KMS-11 (cell line): ENCODE measurements around the gene KCNJ4.

Experiments
- H2AFZ ChIP-seq: fragments of 200-600 bp; sonication (generic); 2 replicates; pipeline ENCODE4 v1.6.1; 2016; ENCODE audit warnings: antibody characterized with exemption, mixed run types, low read depth
- H3K27ac ChIP-seq: fragments of 200-600 bp; sonication (generic); 2 replicates; pipeline ENCODE4 v1.6.1; 2016; ENCODE audit warnings: mild to moderate bottlenecking, mixed run types
- H3K27me3 ChIP-seq: fragments of 200-600 bp; sonication (generic); 2 replicates; pipeline ENCODE4 v1.6.1; 2017; ENCODE audit warnings: mild to moderate bottlenecking, low read depth, mixed run types, moderate library complexity; ENCODE audit not compliant: insufficient read depth
- H3K36me3 ChIP-seq: fragments of 200-600 bp; sonication (generic); 2 replicates; pipeline ENCODE4 v1.6.1; 2017; ENCODE audit warnings: mild to moderate bottlenecking, mixed run types; ENCODE audit not compliant: insufficient read depth
- H3K4me1 ChIP-seq: fragments of 200-600 bp; sonication (generic); 2 replicates; pipeline ENCODE4 v1.6.1; 2016; ENCODE audit warnings: mild to moderate bottlenecking, low read depth, mixed run types; ENCODE audit not compliant: poor library complexity, severe bottlenecking
- H3K4me2 ChIP-seq: fragments of 200-600 bp; sonication (generic); 2 replicates; pipeline ENCODE4 v1.7.0; 2016; ENCODE audit warnings: mild to moderate bottlenecking, mixed run types
- H3K4me3 ChIP-seq: fragments of 200-600 bp; sonication (generic); IDR thresholded peaks from 2 replicates; pipeline ENCODE4 v1.6.1; 2017; ENCODE audit warnings: low read depth, low read length, mixed read lengths; ENCODE audit not compliant: insufficient read depth
- H3K79me2 ChIP-seq: fragments of 200-600 bp; sonication (generic); 2 replicates; pipeline ENCODE4 v1.6.1; 2016; ENCODE audit warnings: low read depth, mixed run types; ENCODE audit not compliant: insufficient read depth
- H3K9ac ChIP-seq: fragments of 200-600 bp; sonication (generic); 2 replicates; pipeline ENCODE4 v1.6.1; 2016; ENCODE audit warnings: mild to moderate bottlenecking, mixed run types
- H4K20me1 ChIP-seq: fragments of 200-600 bp; sonication (generic); 2 replicates; pipeline ENCODE4 v1.6.1; 2016; ENCODE audit warnings: mild to moderate bottlenecking, mixed run types; ENCODE audit not compliant: insufficient read depth
- TF ChIP-seq, protein P1 (sequence below): fragments of 200-600 bp; sonication (generic); conservative IDR thresholded peaks from 2 replicates; pipeline ENCODE4 v1.6.1; 2017; ENCODE audit warnings: low read depth, mild to moderate bottlenecking, antibody characterized with exemption, low read length, moderate library complexity, mixed read lengths

Gene KCNJ4

DNA sequence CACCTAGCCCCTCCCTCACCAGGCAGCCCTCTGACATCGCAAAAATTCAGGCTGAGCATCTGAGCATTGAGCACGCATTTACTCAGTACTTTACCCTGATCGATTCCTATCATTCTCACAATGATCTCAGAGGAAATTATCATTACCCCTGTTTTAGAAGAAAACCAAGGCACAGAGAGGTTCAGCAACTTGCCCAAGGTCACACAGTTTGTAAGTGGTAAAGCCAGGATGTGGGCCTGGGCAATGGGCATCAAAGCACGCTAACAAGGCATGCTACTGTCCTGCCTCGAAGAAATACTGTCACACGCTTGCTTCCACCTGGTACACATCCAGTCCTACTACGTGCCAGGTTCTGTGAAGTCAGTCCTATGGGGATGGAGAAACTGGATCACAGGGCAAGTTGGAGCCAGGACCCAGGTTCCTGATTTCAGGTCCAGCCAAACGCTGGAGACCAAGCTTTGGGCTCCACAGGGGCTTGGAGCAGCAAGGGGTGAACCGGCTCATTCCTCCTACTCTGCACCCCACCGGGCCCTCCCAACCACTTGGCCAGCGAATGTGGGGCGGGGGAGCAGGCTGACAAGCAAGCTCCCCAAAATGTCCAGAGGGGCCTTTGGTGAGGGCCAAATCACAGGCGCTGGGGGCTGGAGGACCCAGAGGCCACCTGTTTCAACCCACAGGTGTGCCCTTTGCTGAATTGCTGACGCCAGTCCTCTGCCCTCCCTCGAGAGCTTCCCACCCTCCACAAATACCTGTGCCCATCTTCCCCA, 18.2 kb downstream of the KCNJ4 start:
- Histone ChIP-seq H3K36me3 (no peaks in the 10 kb centered on the region), H2AFZ (no peak overlapping the region), H3K4me1 (no peaks in the 10 kb centered on the region), H3K27me3 (no peaks in the 10 kb centered on the region; the same call in 1 of the 2 replicates), H3K79me2 (no peaks in the 10 kb centered on the region), H4K20me1 (no peaks in the 10 kb centered on the region), H3K27ac (no peak overlapping the region), H3K9ac (no peak overlapping the region), H3K4me3 (no peak overlapping the region), H3K4me2 (no peak overlapping the region)
- TF ChIP-seq, protein P1, sequence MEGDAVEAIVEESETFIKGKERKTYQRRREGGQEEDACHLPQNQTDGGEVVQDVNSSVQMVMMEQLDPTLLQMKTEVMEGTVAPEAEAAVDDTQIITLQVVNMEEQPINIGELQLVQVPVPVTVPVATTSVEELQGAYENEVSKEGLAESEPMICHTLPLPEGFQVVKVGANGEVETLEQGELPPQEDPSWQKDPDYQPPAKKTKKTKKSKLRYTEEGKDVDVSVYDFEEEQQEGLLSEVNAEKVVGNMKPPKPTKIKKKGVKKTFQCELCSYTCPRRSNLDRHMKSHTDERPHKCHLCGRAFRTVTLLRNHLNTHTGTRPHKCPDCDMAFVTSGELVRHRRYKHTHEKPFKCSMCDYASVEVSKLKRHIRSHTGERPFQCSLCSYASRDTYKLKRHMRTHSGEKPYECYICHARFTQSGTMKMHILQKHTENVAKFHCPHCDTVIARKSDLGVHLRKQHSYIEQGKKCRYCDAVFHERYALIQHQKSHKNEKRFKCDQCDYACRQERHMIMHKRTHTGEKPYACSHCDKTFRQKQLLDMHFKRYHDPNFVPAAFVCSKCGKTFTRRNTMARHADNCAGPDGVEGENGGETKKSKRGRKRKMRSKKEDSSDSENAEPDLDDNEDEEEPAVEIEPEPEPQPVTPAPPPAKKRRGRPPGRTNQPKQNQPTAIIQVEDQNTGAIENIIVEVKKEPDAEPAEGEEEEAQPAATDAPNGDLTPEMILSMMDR: no peak

DNA sequence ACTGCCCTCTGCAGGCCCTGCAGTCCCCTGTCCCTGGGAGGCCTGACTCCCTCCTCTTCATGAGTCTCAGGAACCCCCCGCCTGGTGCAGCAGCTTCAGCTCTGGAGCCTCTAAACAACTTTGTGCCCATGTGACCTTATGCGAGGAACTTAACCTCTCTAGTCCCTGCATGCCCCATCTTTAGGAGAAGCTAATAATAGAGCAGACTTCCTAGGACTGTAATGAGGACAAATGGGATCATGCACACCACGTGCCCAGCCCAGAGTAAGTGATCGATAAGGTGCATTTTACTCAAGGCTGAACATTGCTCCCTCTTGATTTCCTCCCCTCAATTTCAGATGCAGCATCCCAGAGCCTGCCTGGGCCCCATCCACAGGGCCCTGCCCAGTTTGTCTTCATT, 19.0 kb downstream of the KCNJ4 start:
- Histone ChIP-seq H3K27me3 (no peaks in the 10 kb centered on the region; the same call in 1 of the 2 replicates), H3K4me1 (no peaks in the 10 kb centered on the region), H3K9ac (no peak overlapping the region), H4K20me1 (no peaks in the 10 kb centered on the region), H3K4me2 (no peak overlapping the region), H3K27ac (no peak overlapping the region), H3K36me3 (no peaks in the 10 kb centered on the region), H3K79me2 (no peaks in the 10 kb centered on the region), H3K4me3 (no peak overlapping the region), H2AFZ (no peak overlapping the region)
- TF ChIP-seq, protein P1: no peak

DNA sequence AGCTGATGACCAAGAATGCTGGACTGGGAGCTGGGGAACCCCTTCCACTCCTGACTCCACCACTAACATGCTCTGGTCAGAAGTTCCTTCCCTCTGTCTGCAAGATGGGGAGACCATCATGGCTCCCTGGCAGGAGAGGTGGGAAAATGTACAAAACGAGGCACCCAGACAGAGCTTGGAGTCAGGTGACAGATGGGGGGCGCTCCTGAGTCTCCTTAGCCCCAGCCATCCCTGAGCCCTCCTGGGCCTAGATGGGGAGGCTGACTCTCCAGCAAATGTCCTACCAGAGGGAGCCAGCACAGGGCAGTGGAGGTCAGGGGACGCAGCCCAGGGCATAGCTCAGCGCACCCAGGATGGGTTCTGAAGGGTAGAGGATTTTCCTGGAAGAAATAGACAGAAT, 20.0 kb downstream of the KCNJ4 start:
- Histone ChIP-seq H4K20me1 (no peaks in the 10 kb centered on the region), H3K9ac (no peak overlapping the region), H3K27me3 (no peaks in the 10 kb centered on the region), H3K36me3 (no peaks in the 10 kb centered on the region), H3K4me2 (no peak overlapping the region), H2AFZ (no peak overlapping the region), H3K4me3 (no peak overlapping the region), H3K4me1 (no peaks in the 10 kb centered on the region), H3K79me2 (no peaks in the 10 kb centered on the region), H3K27ac (no peak overlapping the region)
- TF ChIP-seq, protein P1: peak; percentile 23; the same call in 1 of the 2 replicates

DNA sequence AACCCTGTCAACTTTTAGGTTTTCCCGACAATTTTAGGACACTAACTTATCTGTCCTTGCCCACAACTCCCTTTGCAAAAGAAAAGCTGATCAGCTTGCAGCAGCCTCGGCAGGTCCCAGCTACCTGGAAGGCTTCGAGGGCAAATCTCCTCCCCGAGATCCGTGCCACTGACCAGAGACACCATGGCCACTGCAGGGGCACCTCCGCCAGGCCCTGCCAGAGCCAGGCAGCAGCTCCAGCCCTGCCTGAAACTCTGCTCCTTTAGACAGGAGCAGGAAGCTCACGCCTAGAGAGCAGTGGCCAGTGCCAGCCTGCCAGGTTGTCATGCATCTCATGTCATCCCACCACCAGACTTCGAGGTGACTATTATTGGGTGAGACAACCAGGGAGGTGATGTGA, 21.1 kb downstream of the KCNJ4 start:
- TF ChIP-seq, protein P1: no peak
- H3K27ac ChIP-seq: no peak overlapping the region
- no peaks in the 10 kb centered on the region for H3K36me3 ChIP-seq
- H3K4me3 ChIP-seq: no peak overlapping the region
- H4K20me1 ChIP-seq: no peaks in the 10 kb centered on the region
- H3K4me2 ChIP-seq: no peak overlapping the region
- no peaks in the 10 kb centered on the region for H3K4me1 ChIP-seq
- no peaks in the 10 kb centered on the region for H3K79me2 ChIP-seq
- no peak overlapping the region for H3K9ac ChIP-seq
- no peaks in the 10 kb centered on the region for H3K27me3 ChIP-seq
- no peak overlapping the region for H2AFZ ChIP-seq
